ENCODE data around the gene CCDC9. TPM values are rescaled to one million over a fixed set of nuclear protein-coding genes. Genes with fewer than 3 reads are reported as not detected.
"Not testable (repeated sequence)": the region's sequence is repeated elsewhere in the genome, so short reads cannot be mapped to it uniquely, and the experiment has no call there.

Gene CCDC9
- total and polyA plus RNA-seq, 9 donors = 14.8 to 65.7 (median 37.0) TPM

GRCh38 chr19:47258434-47258833 lies 2.1 kb downstream of the CCDC9 start:
- no peaks in the 10 kb centered on the region for H3K9me3 ChIP-seq
- intact Hi-C loops (cut with DNase I) = no loop called here
- H3K27ac ChIP-seq = peak overlapping the region in 1 of 2 donors; percentile 95
- H3K4me3 ChIP-seq = no peak overlapping the region
- no peak for TF ChIP-seq EP300 (IDR thresholded peaks at IDR 0.05)
- no peak for TF ChIP-seq CTCF (IDR thresholded peaks at IDR 0.05)
- no peak for TF ChIP-seq POLR2A (IDR thresholded peaks at IDR 0.05)
- H3K27me3 ChIP-seq = no peaks in the 10 kb centered on the region
- peaks cover 7% of the 10 kb centered on the region for H3K4me1 ChIP-seq (ENCODE audit: insufficient read depth)
- DNase-seq = no peak
- 81 to 86% (median 83%) methylated on average over 9 of the region's 9 CpGs for WGBS, 3 donors
- no peaks in the 10 kb centered on the region for H3K36me3 ChIP-seq

- no peak for DNase-seq
- Histone ChIP-seq H3K9me3 (no peaks in the 10 kb centered on the region), H3K27ac (peak overlapping the region in 1 of 2 donors; percentile 24), H3K36me3 (no peaks in the 10 kb centered on the region), H3K27me3 (no peaks in the 10 kb centered on the region), H3K4me3 (no peak overlapping the region), H3K4me1 (ENCODE audit: insufficient read depth) (peaks cover 7% of the 10 kb centered on the region)
- intact Hi-C loops (cut with DNase I) = no loop called here
- 89 to 90% (median 89%) methylated on average over 6 of the region's 6 CpGs for WGBS, 3 donors
- TF ChIP-seq CTCF (IDR thresholded peaks at IDR 0.05) (no peak), POLR2A (IDR thresholded peaks at IDR 0.05) (no peak), EP300 (IDR thresholded peaks at IDR 0.05) (no peak)
These were observed 2.7 kb downstream of the CCDC9 start for GRCh38 chr19:47258895-47259555.

- Histone ChIP-seq H3K27ac (no peak overlapping the region), H3K9me3 (no peaks in the 10 kb centered on the region), H3K36me3 (no peaks in the 10 kb centered on the region), H3K4me3 (no peak overlapping the region), H3K4me1 (ENCODE audit: insufficient read depth) (peaks cover 7% of the 10 kb centered on the region), H3K27me3 (no peaks in the 10 kb centered on the region)
- WGBS, 3 donors = 66 to 74% (median 66%) methylated on average over 17 of the region's 17 CpGs
- TF ChIP-seq POLR2A (IDR thresholded peaks at IDR 0.05) (no peak), CTCF (IDR thresholded peaks at IDR 0.05) (no peak), EP300 (IDR thresholded peaks at IDR 0.05) (no peak)
- intact Hi-C loops (cut with DNase I) = no loop called here
- DNase-seq = no peak
These were observed 4.2 kb downstream of the CCDC9 start for GRCh38 chr19:47260476-47260875.

GRCh38 chr19:47261946-47262793 lies 5.8 kb downstream of the CCDC9 start:
- WGBS, 3 donors = 85 to 89% (median 87%) methylated on average over 14 of the region's 14 CpGs
- DNase-seq; H3K27ac ChIP-seq; intact Hi-C loops (cut with DNase I); H3K36me3 ChIP-seq; H3K9me3 ChIP-seq; H3K27me3 ChIP-seq; H3K4me3 ChIP-seq; H3K4me1 ChIP-seq (ENCODE audit: insufficient read depth): not testable (repeated sequence)

- H3K9me3 ChIP-seq = no peaks in the 10 kb centered on the region
- no peaks in the 10 kb centered on the region for H3K36me3 ChIP-seq
- H3K4me1 ChIP-seq (ENCODE audit: insufficient read depth) = no peaks in the 10 kb centered on the region
- no peaks in the 10 kb centered on the region for H3K27me3 ChIP-seq
- H3K4me3 ChIP-seq = no peak overlapping the region
- WGBS, 3 donors = 81 to 90% (median 86%) methylated on average over 30 of the region's 30 CpGs
- H3K27ac ChIP-seq = no peak overlapping the region
- intact Hi-C loops (cut with DNase I) = no loop called here
- DNase-seq = no peak
- no peak for TF ChIP-seq POLR2A (IDR thresholded peaks at IDR 0.05)
- TF ChIP-seq CTCF (IDR thresholded peaks at IDR 0.05) = no peak
- no peak for TF ChIP-seq EP300 (IDR thresholded peaks at IDR 0.05)
These were observed 8.3 kb downstream of the CCDC9 start for GRCh38 chr19:47264629-47265028.
